ENCODE measurements around the gene GDF3.
"Not testable (repeated sequence)": the region's sequence is repeated elsewhere in the genome, so short reads cannot be mapped to it uniquely, and the experiment has no call there.

Gene GDF3

GRCh38 chr12:7695566-7696197 lies at the start of gene GDF3:
Gene GDF3 (minus strand): TSS chr12:7695775. CDS start chr12:7695728, 47 bp downstream.
- no peak for DNase-seq (ENCODE audit: low read depth in 2 of 2)

DNA sequence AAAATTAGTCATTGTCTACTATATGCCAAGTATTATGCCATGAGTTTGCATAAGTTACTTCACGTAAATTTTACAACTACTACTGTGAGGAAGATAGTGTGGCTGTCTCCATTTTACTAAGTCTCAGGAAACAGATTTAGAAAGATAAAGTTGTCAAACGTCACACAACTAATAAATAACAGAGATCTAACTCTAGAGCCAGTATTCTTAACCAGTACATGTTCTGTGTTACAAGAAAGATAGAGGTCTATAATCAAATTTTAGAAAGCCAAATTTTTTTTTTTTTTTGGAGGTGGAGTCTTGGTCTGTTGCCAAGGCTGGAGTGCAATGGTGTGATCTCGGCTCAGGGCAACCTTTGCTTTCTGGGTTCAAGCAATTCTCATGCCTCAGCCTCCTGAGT lies 37.4 kb upstream of the GDF3 start:
- DNase-seq (ENCODE audit: low read depth in 2 of 2) = no peak

GRCh38 chr12:7731486-7731885 lies 35.9 kb upstream of the GDF3 start:
- DNase-seq (ENCODE audit: low read depth in 2 of 2) = no peak

DNA sequence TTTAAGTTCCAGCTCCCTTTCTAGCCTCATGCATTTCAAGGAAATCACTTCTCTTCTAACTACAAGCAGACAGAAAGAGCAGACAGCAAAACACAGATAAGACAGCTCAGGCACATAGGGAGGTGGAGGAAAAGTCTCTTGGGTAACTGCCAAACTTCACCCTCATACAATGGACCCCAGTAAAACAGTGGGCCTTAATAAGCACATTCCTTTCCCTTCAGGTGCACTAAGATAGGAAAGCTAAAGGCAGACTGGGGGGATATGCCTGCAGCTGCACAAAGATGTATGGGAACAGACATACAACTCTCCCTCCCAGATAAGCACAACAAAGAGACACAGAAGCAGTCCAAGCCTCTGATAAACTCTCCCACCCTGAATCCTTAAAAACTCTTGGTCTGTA lies 35.4 kb upstream of the GDF3 start:
- not testable (repeated sequence) for DNase-seq (ENCODE audit: low read depth in 2 of 2)

GRCh38 chr12:7729746-7730145 lies 34.2 kb upstream of the GDF3 start:
- DNase-seq (ENCODE audit: low read depth in 2 of 2) = no peak

GRCh38 chr12:7723926-7724325 lies 28.4 kb upstream of the GDF3 start:
- DNase-seq (ENCODE audit: low read depth in 2 of 2) = no peak

DNA sequence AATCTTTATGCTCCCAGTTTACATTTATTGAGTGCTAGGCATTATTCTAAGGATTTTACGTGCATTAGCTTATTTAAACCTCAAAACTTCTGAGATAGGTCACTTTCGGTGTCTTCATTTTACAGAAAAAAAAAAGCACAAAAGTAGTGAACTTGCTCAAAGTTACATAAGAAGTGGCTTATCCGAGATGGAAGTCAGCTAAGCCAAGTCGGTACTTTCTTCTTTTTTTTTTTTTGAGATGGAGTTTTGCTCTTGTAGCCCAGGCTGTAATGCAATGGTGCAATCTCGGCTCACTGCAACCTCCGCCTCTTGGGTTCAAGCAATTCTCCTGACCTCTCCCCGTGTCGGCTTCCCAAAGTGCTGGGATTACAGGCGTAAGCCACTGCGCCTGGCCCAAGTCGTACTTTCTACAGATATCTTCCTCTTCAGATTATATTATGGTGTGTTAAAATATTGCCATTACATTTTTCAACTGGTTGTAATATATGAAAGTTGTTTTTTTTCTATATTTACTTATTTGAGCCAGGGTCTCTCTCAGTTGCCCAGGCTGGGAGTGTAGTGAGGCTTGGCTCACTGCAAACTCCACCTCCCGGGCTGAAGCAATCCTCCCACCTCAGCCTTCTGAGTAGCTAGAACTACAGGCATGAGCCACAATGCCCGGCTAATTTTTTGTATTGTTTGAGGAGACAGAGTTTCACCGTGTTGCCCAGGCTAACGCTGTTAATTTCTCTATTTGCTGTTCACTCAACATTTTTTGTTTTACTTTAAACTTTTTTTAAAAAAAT lies 24.6 kb upstream of the GDF3 start:
- DNase-seq (ENCODE audit: low read depth in 2 of 2) = no peak

DNA sequence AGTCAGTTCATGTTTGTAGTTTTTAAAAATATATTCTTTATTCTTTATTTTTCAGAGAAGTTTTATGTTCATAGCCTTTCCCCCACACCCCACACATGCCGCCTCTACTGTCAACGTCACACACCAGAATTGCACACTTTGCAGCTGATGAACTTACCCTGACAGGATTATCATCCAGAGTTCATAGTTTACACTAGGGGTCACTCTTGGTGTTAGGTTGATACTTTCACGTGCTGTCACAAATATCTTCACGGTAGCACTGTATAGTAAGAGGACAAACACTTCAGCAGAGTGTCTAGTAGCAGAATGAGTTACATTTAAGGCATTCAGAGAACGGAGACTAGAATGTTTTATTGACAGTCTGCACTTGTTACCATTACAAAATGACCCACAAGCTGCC lies 20.8 kb upstream of the GDF3 start:
- no peak for DNase-seq (ENCODE audit: low read depth in 2 of 2)

- DNase-seq (ENCODE audit: low read depth in 2 of 2) = no peak
Measured at GRCh38 chr12:7712841-7713442, 17.4 kb upstream of the GDF3 start.

- DNase-seq (ENCODE audit: low read depth in 2 of 2) = no peak
Measured at GRCh38 chr12:7711133-7711532, 15.6 kb upstream of the GDF3 start, which contains the start of gene DPPA3. Gene DPPA3 (plus strand): TSS chr12:7711433. CDS start chr12:7711571, 138 bp downstream.

- no peak for DNase-seq (ENCODE audit: low read depth in 2 of 2)
Measured at GRCh38 chr12:7709969-7710675, 14.5 kb upstream of the GDF3 start.

DNA sequence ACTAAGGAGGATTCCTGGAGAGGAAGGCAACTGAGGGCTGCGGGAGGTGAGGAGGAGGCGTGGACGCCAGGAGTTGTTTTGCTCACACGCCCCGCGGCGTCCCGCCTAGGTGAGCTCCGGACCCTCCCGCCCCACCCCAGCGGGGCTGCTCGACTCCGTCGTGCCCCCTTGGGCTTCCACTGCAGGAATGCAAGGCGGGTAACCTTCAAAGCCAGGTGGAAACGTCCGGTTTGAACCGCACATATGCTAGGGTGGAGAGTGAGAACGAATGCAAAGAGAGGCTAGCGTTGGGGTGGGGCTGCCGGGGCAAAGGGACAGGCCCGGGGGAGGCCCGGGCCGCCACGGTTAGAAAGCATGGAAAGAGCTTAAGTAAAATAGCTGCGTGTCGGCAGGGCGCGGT lies 10.3 kb upstream of the GDF3 start:
- DNase-seq (ENCODE audit: low read depth in 2 of 2) = no peak

DNA sequence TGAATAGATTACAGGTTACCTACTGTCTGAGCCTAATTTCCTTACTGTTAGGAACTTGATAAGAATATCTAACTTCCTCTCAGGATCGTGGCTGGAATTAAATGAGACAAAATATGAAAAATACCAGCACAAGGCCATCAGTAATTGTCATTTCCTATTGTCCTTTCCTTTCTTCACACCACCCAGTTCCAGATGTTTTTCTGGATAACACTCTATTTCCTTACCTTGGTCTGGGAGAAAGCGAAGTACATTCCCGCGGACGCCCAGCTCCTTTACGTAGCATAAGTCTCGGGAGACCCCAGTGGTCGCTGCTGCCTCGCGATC lies 376 bp downstream of the GDF3 start:
- DNase-seq (ENCODE audit: low read depth in 2 of 2) = no peak

DNA sequence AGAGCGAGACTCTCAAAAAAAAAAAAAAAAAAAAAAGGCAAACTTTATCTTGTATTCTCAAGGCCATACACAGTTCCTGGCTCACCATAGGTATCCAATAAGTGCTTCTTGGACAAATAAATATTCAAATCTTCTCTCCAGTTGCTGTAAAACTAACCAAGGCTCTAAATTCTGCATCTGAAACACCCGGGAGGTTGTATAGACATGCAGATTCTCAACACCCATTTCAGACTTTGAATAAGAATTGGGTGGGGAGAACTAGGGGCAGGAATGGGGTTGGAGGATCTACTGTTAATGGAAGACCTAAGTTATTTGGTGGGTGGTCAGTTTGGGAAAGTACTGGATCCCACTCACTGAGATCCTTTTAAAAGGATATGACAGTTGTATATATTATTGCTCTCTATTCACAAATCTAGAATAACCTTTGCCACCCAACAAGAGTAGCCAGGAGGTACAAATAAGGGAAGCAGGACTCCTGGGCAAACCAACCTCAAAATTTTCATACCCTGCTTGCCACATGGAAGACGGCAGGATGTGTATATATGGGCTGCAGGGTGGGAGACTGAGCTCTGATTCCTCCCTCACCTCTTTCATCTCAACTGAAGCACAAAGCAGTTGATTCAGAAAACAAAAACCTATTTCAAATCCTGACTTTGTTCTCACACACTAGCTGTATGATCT lies 879 bp downstream of the GDF3 start:
- no peak for DNase-seq (ENCODE audit: low read depth in 2 of 2)

DNA sequence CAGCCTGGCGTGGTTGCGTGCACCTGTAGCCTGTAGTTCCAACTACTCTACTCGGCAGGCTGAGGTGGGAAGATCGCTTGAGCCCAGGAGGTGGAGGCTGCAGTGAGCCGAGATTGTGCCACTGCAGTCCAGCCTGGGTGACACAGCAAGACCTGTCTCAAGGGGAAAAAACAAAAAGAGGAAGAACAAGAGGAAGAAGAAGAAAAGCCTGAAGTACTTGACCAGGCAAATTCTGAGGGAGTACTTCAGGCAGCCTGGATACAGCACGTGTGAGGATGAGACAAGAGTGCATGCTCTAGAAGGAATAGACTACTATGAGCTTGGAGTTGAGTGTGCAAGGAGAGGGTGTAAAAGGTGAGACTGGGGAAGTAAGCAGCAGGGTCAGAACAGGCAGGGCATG lies 1.8 kb downstream of the GDF3 start:
- DNase-seq (ENCODE audit: low read depth in 2 of 2) = no peak

DNA sequence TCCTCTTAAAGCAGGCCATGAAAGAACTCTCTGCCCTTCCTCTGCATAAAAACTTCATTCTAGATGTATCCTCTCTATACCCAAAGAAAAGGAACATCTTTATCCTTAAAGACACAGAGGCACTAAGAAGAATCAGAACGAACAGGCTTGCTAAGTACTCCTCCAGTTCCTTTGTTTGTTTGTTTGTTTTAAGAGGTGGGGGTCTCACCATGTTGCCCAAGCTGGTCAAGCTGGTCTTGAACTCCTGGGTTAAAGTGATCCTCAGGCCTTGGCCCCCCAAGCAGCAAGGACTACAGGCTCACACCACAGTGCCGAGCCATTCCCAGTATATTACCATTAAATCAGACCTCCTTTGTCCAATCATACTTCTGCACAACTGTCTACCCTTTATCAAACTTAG lies 14.0 kb downstream of the GDF3 start:
- no peak for DNase-seq (ENCODE audit: low read depth in 2 of 2)

- DNase-seq (ENCODE audit: low read depth in 2 of 2) = no peak
Measured at GRCh38 chr12:7679251-7680045, 16.1 kb downstream of the GDF3 start.

DNA sequence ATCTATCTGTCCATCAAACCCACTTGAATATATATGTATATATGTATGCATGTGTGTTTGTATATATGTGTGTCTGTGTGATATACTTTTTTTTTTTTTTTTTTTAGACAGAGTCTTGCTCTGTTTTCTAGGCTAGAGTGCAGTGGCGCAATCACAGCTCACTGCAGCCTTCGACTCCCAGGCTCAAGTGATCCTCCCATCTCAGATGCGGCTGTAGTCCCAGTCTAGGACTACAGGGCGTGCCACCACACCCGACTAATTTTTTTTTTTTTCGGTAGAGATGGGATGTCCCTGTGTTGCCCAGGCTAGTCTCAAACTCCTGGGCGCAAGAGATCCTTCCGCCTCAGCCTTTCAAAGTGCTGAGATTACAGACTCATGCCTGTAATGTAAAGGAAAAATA lies 16.8 kb downstream of the GDF3 start:
- DNase-seq (ENCODE audit: low read depth in 2 of 2) = no peak

GRCh38 chr12:7677432-7677888 lies 18.1 kb downstream of the GDF3 start:
- DNase-seq (ENCODE audit: low read depth in 2 of 2) = not testable (repeated sequence)

- not testable (repeated sequence) for DNase-seq (ENCODE audit: low read depth in 2 of 2)
Measured at GRCh38 chr12:7675455-7675854, 20.1 kb downstream of the GDF3 start.

GRCh38 chr12:7668171-7668570 lies 27.4 kb downstream of the GDF3 start:
- DNase-seq (ENCODE audit: low read depth in 2 of 2) = no peak

All from stimulated activated CD4-positive, alpha-beta T cell treated with anti-CD3 and anti-CD28 coated beads, Interleukin-15, amount 100 ng/mL, for 48 hours (primary cell).